Fibroblast of skin of left biceps (primary cell): ENCODE data around the gene OR12D3.
"Not testable (repeated sequence)": the region's sequence is repeated elsewhere in the genome, so short reads cannot be mapped to it uniquely, and the experiment has no call there.

Source experiments
- DNase-seq, 2 experiments: peaks; one replicate each; pipeline ENCODE4 v3.0.0-alpha.2; 2013; ENCODE audit warnings: low read depth in 2 of 2

The OR12D3 gene

GRCh38 chr6:29375191-29375590 is at the start of gene OR12D3:
Gene OR12D3, minus strand, starts transcription at chr6:29375291. Its CDS starts 4 bp downstream, at chr6:29375287.
- no peak for DNase-seq

DNA sequence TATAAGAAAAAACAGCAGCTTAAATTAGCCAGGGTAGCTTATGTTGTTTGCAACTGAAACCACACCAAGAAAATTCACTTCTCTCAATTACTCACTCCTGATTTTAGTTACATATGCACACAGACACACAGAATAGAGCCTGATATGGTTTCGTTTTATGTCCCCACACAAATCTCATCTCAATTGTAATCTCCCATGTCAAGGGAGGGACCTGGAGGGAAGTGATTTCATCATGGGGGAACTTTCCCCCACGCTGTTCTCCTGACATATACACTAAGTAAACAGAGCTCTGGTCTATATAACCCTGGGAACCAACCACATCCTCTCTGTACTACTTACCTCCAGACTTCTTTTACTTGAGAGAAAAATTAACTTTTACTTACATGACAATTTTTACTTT is 49.5 kb upstream of the OR12D3 start:
- DNase-seq = no peak

GRCh38 chr6:29424168-29424567 is 49.1 kb upstream of the OR12D3 start:
- DNase-seq = no peak

DNA sequence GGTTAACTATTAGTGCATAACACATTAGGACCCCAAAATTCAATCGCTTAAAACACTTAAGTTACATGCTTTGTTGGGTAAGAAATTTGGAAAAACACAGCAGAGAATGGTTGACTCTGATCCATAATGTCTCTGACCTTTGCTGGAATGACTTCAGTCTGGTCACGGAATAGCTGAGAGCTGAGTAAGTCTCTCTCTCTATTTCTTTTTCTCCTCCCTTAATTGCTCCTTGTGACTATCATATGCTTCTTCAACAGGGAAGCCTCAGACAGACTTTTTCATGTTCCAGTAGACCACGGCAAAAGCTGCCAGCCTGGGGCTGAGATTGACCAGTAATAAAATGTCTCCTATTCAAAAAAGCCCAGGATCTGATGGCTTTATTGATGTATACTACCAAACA is 44.4 kb upstream of the OR12D3 start:
- no peak for DNase-seq

- no peak for DNase-seq
Measured at GRCh38 chr6:29414588-29414987, 39.5 kb upstream of the OR12D3 start, which contains the start of gene OR12D1. Gene OR12D1, plus strand, starts transcription at chr6:29414928.

DNA sequence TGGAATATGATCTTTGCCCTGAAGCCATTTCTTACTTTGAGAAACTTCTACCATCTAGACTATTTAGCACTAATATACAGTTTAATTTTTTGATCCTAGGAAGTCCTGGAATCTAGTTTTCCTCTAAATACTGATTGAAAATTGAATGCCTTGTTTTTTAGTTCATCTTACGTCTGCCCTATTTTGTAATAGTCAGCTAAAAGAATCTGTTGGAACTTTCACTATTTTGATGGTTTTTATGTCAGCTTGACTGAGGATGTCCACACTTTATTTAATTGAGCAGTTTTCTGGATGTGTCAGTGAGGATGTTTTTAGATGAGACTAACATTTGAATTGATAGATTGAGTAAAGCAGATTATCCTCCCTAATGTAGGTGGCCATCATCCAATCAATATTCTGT is 28.7 kb upstream of the OR12D3 start:
- no peak for DNase-seq

DNA sequence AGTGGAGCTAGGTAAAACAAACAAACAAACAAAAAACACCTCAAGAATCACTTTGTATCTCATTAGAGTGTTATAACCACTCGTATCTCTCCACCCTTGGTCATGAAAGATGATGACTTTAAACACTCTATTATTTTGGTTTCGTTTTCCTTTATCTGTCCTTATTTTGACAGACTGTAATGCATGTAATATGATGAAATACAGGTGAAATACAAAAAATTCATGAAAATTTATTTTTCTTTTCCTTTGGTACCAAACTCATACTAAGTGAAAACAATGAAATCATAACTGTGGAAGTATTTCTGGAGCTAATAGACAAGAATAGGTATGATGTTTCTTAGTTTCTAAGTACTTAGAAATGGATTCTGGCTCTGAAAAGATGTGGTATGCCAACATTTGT is 24.4 kb upstream of the OR12D3 start:
- no peak for DNase-seq

DNA sequence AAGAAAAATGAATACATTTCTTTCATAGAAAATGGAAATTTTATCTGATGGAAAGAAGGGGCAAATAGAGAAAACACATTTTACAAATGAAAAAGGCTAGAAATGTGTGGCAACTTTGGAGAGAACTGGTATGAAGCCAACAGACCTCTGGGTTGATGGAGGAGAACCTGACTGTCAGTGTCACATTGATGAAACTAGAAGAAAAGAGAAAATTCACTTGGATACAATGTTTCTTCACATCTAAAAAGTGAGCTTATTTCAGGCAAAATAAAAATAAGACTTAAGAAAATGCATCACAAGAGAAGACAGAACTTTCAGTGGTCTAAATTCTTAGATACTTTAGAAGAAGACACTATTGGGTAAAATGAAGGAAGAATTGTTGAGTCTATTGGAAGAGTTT is 20.2 kb upstream of the OR12D3 start, which contains the start of gene OR12D2:
TSS of gene OR12D2 (plus strand) at position 301 of the 400 bp plus-strand sequence. CDS start 1,069 bp downstream, outside the sequence.
- no peak for DNase-seq

GRCh38 chr6:29388533-29388932 is 13.4 kb upstream of the OR12D3 start:
- no peak for DNase-seq

GRCh38 chr6:29376003-29376402 is 912 bp upstream of the OR12D3 start:
- no peak for DNase-seq

GRCh38 chr6:29368765-29369164 is 6.3 kb downstream of the OR12D3 start, which contains the start of gene OR5V1:
Gene OR5V1, minus strand, starts transcription at chr6:29368865. Its CDS starts 12,670 bp downstream, at chr6:29356195.
- DNase-seq = no peak

DNA sequence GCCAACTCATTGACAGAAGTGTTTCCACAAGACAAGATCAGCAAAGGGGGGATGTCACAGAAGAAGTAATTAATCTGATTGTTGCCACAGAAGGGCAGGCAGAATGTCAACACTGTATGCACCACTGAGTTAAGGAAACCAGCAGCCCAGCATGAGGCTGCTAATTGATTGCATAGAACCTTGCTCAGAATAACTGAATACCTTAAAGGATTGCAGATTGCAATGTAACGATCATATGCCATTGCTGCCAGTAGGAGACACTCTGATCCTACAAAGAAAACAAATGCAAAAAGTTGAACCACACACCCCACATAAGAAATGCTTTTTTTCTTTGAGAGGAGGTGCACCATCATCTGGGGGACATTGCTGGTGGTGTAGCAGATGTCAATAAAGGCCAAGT is 19.5 kb downstream of the OR12D3 start:
- no peak for DNase-seq

DNA sequence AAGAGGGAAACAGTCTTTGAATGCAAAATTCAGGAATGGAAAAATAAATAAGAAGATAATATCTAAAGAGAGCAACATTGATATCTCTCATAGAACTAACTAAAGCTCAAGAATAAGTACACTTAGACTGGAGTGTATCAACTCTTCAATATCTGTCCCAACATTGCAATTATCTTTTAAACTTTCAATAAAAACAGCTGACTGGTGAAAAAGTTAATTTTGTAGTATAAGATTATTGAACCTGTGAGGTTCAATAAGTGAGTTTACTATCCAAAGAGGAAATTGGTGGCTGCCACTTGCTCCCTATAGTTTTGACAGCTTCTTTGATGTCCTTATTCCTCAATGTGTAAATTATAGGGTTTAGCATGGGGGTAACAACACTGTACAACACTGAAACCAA is 20.1 kb downstream of the OR12D3 start:
- DNase-seq = no peak

DNA sequence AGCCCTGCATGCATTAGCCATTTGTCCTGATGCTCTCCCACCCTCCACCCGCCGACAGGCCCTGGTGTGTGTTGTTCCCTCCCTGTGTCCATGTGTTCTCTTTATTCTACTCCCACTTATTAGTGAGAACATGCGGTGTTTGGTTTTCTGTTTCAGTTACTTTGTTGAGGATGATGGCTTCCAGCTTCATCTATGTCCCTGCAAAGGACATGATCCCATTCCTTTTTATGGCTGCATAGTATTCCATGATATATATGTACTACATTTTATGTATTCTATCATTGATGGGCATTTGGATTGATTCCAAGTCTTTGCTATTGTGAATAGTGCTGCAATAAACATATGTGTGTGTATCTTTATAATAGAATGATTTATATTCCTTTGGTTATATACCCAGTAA is 25.7 kb downstream of the OR12D3 start:
- not testable (repeated sequence) for DNase-seq

DNA sequence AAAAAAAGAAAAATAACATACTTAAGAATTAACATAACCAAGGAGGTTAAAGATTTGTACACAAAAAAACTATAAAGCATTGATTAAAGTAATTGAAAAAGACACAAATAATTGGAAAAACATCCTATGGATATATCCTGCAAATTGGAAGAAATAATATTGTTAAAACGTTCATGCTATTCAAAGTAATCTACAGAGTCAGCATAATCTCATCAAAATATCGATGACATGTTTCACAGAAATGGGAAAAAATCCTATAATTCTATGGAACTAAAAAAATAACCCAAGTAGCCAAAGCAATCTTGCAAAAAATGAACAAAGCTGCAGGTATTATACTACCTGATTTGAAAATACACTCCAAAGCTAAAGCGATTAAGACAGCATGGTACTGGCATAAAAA is 29.7 kb downstream of the OR12D3 start:
- no peak for DNase-seq

- no peak for DNase-seq
Measured at GRCh38 chr6:29336269-29336668, 38.8 kb downstream of the OR12D3 start.

DNA sequence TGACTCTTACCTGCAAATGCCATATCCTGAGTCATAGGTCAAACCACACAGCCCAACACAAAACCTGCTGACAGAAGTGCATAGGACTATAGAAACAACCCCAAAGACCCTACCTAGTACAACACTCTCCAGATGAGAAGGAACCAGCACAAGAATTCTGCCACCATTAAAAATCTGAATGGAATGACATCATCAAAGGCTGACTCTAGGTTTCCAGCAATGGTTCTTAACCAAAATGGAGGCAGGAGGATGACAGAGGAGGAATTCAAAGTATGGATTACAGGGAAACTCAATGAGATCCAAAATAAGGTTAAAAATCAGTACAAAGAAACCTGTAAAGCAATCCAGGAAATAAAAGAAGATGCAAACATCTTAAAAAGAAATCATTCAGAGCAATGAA is 42.4 kb downstream of the OR12D3 start:
- no peak for DNase-seq

DNA sequence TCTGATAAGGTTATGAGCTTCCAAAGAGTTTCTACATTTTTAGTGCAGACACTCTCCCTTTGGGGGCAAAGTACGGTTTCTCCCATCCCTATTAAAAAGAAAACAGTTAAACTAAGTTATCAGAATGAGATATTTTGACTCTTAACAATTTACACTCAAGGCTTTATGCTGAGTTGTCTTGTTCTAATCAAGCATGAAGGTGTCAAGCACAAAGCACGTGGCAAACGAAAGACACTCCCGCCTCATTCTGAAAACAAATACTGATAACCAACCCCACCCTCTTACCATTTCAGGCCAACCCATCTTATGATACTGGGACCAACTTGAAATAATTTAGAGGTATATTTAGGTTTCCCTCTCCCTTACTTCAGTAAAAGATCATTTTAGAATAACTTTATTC is 49.3 kb downstream of the OR12D3 start:
- no peak for DNase-seq
